Activated CD4-positive, alpha-beta T cell treated with anti-CD3 and anti-CD28 coated beads, Interleukin-2, amount 10 ng/mL, durations not matched to agents 24 days and 14 days (primary cell): ENCODE measurements around the gene LBHD2. TPM values are rescaled to one million over a fixed set of nuclear protein-coding genes. Genes with fewer than 3 reads are reported as not detected.

ENCODE experiments used
- DNase-seq: peaks from one replicate; pipeline ENCODE4 v3.0.0; 2022
- H3K27ac Mint-ChIP-seq: one replicate; pipeline ENCODE4 v1.8.0; 2022; ENCODE audit warnings: mild to moderate bottlenecking, mixed read lengths
- H3K27me3 Mint-ChIP-seq: one replicate; pipeline ENCODE4 v1.8.0; 2022; ENCODE audit warnings: mixed read lengths
- H3K36me3 Mint-ChIP-seq: one replicate; pipeline ENCODE4 v1.8.0; 2022; ENCODE audit warnings: low read depth, mild to moderate bottlenecking, mixed read lengths
- H3K4me1 Mint-ChIP-seq: one replicate; pipeline ENCODE4 v1.8.0; 2021; ENCODE audit warnings: mixed read lengths
- H3K4me3 Mint-ChIP-seq: one replicate; pipeline ENCODE4 v1.8.0; 2022; ENCODE audit warnings: mild to moderate bottlenecking, moderate library complexity, mixed read lengths
- H3K9me3 Mint-ChIP-seq: one replicate; pipeline ENCODE4 v1.8.0; 2021; ENCODE audit warnings: mixed read lengths
- intact Hi-C: fragments of 100-400 bp; cut with micrococcal nuclease; formaldehyde crosslinking; loops from one replicate; pipeline ENCODE4 v1.15.1; 2023
- total RNA-seq: library from RNA; stranded (reverse); gene quantifications from 2 replicates; pipeline ENCODE4 v1.2.3, GENCODE V29; 2022

LBHD2 gene
- total RNA-seq, 1 donor from 2014 or later = not detected

DNA sequence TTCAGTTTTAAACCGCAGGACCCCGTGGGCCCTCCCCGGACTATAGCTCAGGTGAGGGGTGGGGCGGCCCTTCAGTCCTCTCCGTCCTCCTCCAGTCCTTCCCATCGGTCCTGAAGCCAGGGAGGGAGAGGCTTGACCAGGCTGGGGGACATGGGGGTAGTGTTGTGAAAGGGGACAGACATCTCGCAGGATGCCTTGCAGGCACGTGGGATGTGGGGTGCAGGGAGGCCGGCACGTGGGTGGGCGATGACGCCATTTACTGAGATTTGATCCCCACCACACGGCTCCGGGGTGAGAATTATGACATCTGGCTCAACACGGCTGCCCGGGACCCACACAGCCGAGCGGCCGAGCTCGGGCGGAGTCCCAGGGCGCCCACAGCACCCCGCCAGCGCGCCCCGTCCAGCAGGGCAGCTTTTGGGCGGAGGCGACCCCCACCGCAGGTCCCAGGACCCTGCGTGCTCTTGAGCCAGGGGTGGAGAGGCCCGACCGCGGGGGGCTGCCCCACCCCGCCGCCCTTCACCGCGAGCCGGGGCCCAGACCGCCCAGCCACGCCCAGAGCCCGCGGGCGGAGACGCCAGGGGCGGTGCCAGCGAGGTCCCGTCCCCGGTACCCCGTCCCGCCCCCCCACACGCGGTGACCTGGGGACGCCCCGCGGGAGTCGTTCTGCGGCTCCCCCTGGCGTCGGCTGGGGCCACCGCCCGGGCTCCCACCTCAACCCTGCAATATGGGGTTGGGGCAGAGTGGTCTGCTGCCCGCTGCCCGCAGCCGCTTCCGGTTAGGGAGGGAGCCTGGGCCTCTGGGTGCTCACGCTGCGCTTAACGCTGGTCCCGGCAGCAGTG is 7.3 kb downstream of the LBHD2 start:
- Mint-ChIP-seq H3K4me1 (peaks cover 3% of the 10 kb centered on the region), H3K27me3 (peaks cover 3% of the 10 kb centered on the region), H3K4me3 (peak overlapping the region; percentile 59), H3K36me3 (no peaks in the 10 kb centered on the region), H3K9me3 (no peaks in the 10 kb centered on the region), H3K27ac (no peak overlapping the region)
- DNase-seq = peak; percentile 91
- intact Hi-C loops = loop anchor here (1.0 to 2.0 kb wide), 2 partner anchors 13 to 16 kb away; no protein-coding TSS in a partner anchor

DNA sequence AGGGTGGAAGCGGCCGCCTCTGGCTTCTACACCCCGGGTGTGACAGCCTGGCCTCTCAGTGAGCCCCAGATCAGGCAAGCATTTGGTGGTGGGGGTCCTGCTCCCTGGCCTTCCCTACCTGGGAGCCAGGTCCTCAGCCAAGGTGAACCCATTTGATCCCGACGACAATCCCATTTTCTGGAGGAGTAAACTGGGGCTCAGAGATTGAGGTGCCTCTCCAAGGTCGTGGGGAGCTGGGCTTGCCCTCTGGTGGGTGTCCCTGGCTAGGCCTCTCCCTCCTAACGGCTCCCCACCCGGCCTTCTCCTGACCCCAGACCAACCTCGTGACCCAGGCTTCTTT is 7.8 kb downstream of the LBHD2 start:
- Mint-ChIP-seq H3K9me3 (no peaks in the 10 kb centered on the region), H3K4me3 (peak overlapping the region; percentile 44), H3K36me3 (no peaks in the 10 kb centered on the region), H3K27me3 (peaks cover 3% of the 10 kb centered on the region), H3K27ac (no peak overlapping the region), H3K4me1 (peaks cover 3% of the 10 kb centered on the region)
- no peak for DNase-seq
- intact Hi-C loops = loop anchor here (1.0 to 2.0 kb wide), 2 partner anchors 14 to 17 kb away; no protein-coding TSS in a partner anchor

DNA sequence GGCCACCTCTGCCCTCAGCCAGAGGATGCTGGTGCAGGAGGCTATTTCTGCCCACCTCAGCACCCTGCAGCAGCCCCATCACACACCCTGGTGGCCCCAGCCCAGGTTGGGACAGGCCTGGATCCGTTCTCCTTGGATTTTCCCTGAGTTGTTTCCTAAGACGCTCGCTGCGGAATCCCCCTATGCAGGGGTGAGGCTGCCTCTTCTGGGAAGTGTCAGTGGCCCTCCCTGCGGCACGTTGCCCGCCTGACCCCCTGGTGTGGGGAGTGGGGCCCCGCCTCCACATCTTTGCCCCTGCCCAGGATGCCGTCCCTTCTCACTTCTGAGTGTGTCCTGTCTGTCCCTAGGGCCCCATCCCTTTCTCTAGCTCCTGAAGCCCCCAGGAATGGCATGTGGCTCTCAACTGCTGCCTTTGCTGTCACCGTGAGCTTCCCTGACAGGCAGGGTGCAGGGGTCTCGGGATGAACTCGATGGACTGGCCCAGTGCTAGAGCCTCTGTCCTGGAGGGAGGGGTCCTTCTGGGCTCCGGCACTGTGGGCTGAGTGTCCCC is 9.9 kb downstream of the LBHD2 start:
- no peak overlapping the region for H3K27ac Mint-ChIP-seq
- H3K4me3 Mint-ChIP-seq = no peak overlapping the region
- H3K4me1 Mint-ChIP-seq = peaks cover 3% of the 10 kb centered on the region
- H3K27me3 Mint-ChIP-seq = peaks cover 3% of the 10 kb centered on the region
- H3K36me3 Mint-ChIP-seq = no peaks in the 10 kb centered on the region
- no peaks in the 10 kb centered on the region for H3K9me3 Mint-ChIP-seq
- intact Hi-C loops = no loop called here
- DNase-seq = no peak

DNA sequence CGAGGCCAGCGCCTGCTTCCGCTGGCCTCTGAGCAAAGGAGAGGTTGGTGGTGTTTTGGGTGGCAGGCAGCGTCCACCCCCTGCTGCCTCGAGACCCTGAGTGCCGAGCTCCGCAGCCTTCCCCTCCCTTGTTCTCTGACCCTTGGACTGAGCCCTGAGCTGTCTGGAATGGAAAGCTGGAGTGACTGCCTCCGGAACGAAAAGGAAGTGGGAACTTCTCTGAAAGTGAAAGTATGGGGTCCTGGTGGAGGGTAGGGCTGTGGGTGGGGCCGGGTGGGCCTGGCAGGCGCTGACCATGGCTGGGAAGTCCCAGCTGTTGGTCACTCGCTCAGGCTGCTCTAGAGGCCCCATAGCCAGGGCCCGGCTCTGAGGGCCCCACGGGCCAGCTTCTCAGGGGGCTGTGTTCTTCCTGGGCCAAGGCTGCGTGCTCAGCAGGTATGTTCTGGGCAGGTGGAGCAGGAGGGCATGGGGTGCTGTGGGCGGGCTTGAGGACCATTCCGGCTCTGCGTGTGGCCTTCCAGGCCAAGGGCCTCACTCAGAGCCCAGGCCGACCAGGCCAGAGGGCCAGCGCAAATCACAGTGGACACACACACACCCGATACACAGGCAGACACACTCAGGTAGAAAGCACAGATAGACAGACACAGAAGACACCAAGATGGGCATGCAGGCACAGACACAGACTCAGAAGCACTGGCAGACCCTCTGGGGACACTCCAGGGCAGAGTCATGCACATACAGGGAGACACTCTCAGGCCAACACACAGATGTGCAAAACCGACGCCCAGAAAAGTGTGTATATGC is 10.6 kb downstream of the LBHD2 start, which contains the start of gene EXOC3L4:
EXOC3L4 (plus strand) TSS at position 320 of the 804 bp plus-strand sequence. CDS start 5,495 bp downstream, outside the sequence.
- Mint-ChIP-seq H3K27me3 (peaks cover 3% of the 10 kb centered on the region), H3K27ac (no peak within 1 kb of the TSS), H3K36me3 (no peaks in the 10 kb centered on the region), H3K9me3 (no peaks in the 10 kb centered on the region), H3K4me1 (peaks cover 3% of the 10 kb centered on the region), H3K4me3 (no peak within 1 kb of the TSS)
- no peak for DNase-seq
- intact Hi-C loops = no loop called here

DNA sequence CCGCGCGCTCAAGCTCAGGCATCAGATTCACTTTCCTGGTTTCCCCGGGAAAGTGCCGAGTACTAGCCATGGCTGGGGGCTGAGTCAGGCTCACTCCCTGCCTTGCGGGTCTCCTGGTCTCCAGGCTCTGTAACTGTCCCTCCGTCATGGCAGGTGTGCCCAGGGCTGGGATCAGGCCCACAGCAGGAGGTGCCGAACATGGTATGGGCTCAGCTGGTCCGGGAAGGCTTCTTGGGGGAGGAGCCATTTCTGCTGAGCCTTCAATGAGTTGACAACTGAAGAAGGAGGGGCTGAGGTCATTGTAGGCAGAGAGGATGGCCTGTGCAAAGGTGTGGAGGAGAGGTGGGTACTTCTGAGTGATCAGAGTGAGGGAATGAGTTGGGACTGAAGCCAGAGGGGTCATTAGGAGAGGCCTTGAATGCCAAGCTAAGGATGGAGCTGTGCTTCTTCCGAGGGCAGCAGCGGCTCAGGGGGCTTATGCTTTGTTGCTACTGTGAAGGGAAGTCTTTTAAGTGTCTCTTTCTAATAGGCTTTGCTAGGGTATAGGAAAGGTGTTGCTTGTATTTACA is 11.3 kb downstream of the LBHD2 start:
- Mint-ChIP-seq H3K27ac (no peak overlapping the region), H3K36me3 (no peaks in the 10 kb centered on the region), H3K27me3 (peaks cover 3% of the 10 kb centered on the region), H3K9me3 (no peaks in the 10 kb centered on the region), H3K4me1 (peaks cover 3% of the 10 kb centered on the region), H3K4me3 (no peak overlapping the region)
- no peak for DNase-seq
- intact Hi-C loops = no loop called here

DNA sequence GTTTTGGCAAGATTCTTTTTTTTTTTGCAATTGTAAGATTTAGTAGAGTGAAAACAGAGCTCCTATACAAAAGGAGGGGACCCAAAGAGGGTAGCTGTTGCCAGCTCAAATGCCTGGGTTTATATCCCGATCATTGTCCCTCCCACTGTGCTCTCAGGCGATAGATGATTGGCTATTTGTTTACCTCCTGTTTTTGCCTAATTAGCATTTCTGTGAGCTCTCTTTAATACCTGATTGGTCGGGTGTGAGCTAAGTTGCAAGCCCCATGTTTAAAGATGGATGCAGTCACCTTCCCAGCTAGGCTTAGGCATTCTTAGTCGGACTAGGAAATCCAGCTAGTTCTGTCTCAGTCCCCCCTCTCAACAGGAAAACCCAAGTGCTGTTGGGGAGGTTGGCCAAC is 12.4 kb downstream of the LBHD2 start:
- Mint-ChIP-seq H3K4me3 (no peak overlapping the region), H3K27ac (no peak overlapping the region), H3K27me3 (peaks cover 4% of the 10 kb centered on the region), H3K9me3 (no peaks in the 10 kb centered on the region), H3K36me3 (no peaks in the 10 kb centered on the region), H3K4me1 (no peaks in the 10 kb centered on the region)
- intact Hi-C loops = no loop called here
- no peak for DNase-seq

DNA sequence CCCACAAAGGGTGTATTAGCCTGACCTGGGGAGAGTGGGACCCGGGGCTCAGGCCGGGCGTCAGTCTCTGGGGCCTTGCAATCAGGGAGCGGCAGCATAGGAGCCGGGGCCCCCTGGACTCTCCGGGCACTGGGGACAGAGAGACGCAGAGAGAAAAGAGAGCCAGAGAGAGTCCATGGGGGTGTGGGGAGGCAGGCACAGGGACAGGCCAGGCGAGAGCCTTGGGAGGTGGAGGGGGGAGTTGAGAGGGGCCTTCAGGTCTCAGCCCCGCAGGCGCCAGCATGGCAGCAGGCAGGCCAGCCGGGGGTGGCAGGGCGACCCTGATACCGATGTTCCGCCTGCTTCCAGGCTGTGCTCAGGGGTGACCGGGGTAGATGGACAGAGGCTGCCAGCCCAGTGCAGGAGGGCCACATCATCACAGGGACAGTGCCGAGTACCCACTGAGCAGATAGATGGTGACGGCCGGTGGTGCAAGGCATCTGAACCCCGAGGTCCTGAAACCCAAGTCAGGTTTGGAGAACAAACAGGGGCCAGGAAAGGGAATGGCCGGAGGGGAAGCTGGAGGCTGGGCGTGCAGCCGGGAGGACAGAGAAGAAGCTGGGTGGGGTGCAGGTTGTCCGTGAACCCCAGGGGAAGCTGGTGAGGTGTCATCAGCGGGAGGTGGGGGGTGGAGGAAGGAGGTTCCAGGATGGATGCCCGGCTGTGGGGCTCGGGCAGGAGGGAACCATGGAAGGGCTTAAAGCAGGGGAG is 13.4 kb downstream of the LBHD2 start:
- peaks cover 8% of the 10 kb centered on the region for H3K27me3 Mint-ChIP-seq
- no peak overlapping the region for H3K4me3 Mint-ChIP-seq
- H3K4me1 Mint-ChIP-seq = no peaks in the 10 kb centered on the region
- no peaks in the 10 kb centered on the region for H3K9me3 Mint-ChIP-seq
- no peak overlapping the region for H3K27ac Mint-ChIP-seq
- H3K36me3 Mint-ChIP-seq = no peaks in the 10 kb centered on the region
- no peak for DNase-seq
- intact Hi-C loops = no loop called here

DNA sequence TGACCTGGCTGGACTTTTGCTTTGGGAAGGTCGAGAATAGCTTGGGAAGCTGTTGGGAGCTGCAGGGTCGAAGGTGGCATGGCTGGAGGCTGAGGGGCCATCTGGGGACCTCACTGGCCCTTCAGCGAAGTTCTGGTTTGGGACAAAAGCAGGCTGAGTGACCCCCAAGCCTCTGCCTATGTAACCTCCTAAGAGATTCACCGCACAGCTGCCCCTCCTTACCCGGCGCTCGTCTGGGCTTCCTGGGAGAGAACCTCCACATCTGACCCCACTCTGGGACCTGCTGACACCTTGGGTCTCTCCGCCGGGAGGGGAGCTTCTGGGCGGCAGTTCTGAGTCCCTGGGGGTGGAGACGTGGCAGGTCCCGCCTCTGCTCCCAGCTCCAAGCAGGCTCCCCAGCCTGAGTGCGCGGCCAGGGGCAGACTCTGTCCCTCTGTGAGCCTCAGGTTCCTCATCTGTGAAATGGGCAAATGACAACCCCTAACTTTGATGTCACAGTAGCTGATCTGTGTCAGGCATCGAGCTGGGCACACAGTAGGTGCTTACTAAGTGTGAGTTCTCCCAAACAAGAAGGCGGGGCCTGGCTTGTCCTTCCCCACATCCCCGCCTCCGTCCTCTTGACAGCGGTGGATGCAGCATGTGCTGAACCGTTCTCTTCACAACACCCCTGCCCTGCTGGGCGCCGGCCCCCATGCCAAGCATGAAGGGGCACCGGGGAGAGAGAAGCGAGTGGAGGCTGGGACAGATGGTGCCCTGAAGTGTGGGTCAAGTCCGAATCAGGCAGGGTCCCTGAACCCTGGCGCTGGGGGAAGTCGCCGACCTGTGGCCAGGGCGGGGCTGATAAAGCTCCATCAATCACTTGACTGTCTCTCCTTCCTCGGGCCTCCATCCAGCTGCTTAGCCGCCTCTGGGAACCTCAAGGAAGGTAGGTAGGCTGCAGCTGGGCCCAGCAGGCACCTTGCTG is 14.3 kb downstream of the LBHD2 start:
- intact Hi-C loops = no loop called here
- no peak for DNase-seq
- no peaks in the 10 kb centered on the region for H3K9me3 Mint-ChIP-seq
- H3K4me3 Mint-ChIP-seq = no peak overlapping the region
- no peak overlapping the region for H3K27ac Mint-ChIP-seq
- H3K4me1 Mint-ChIP-seq = no peaks in the 10 kb centered on the region
- H3K36me3 Mint-ChIP-seq = no peaks in the 10 kb centered on the region
- H3K27me3 Mint-ChIP-seq = peaks cover 12% of the 10 kb centered on the region

DNA sequence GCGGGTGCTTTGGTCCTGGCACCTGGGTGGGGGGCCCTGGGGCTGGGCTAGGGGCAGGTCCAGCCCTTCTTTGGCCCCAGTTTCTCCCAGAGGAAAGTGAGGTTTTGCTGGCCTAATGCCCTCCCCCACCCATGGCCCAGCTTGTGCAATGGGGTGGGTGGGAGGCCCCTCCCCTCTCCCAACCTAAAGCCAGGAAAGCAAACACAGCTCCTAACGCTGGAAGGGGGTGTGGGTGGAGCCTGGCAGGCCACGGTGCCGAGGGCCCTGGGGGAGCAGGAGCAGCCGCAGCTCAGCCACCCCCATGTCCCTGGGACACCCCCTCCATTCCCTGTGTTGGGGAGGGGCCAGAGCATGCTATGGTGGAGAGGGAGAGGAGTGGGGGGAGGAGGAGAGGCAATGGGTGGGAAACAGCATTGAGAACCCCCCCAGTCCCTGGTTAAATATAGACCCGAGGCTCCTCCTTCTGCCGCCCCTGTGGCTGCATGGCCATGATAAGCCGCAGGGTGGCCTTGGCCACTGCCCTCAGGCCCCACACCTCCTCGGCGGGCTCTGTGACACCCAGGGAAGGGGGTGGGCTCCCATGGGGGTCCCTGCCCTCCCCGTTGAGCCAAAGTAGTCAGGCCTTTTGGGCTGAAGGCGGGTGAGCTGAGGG is 15.2 kb downstream of the LBHD2 start:
- intact Hi-C loops = no loop called here
- H3K4me1 Mint-ChIP-seq = no peaks in the 10 kb centered on the region

DNA sequence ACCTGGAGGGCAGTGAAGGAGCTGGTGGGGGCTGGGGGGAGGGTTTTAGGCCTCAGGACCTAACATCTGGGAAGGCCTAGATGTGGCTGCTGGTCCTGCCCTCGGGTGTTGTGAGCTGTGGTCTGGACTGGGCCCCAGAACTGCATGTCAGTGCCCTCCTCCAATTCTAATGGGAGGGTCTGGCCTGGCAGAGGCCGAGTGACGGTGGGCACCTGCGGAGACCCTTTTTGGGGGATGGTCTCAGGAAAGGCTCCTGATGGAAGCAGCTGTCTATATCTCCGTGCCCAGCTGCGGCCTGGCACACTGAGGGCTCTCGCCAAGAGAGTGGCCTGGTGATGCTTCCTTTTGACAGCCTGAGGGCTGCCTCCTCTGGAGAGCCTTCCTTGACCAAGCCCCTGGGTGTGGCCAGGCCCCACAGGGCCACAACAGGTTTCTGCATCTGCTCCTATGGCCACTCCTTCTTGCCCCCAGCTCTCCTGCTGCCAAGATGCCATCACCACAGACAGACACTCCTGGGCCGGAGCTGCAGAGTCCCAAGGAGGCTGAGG is 15.8 kb downstream of the LBHD2 start:
- no peaks in the 10 kb centered on the region for H3K4me1 Mint-ChIP-seq
- no peaks in the 10 kb centered on the region for H3K9me3 Mint-ChIP-seq

More for the DNA sequence above, 15.2 kb downstream of the LBHD2 start:
- Mint-ChIP-seq H3K36me3 (no peaks in the 10 kb centered on the region), H3K4me3 (no peak overlapping the region), H3K27ac (no peak overlapping the region), H3K9me3 (no peaks in the 10 kb centered on the region), H3K27me3 (peaks cover 16% of the 10 kb centered on the region)
- no peak for DNase-seq

DNA sequence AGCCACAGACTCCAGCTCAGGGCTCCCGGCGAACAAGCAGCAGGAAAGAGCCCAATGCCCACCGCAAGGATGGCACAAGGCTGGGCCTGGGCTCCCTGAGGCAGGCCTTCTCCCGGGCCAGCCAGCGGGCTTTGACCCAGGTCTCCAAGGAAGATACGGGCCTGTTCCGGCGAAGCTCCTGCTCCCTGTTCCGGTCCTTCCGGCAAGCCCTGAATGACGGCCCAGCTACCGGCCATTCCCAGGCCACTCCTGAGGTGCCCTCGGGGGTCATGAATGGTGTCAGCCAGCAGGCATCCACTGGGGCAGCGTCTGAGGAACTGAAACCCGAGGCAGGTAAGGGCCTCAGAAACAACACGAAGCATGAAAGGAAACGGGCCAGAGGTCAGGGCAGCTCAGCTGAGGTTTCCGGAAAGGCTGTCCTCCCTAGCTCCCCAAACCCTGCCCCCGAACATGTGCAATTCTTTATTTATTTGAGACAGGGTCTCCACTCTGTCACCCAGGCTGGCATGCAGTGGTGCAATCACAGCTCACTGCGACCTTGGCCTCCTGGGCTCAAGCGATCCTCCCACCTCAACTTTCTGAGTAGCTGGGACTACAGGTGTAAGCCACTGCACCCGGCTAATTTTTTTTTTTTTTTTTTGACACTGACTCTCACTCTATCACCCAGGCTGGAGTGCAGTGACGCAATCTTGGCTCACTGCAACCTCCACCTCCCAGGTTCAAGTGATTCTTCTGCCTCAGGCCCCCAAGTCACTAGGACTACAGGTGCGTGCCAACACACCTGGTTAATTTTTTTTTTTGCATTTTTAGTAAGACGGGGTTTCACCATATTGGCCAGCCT is 16.5 kb downstream of the LBHD2 start:
- Mint-ChIP-seq H3K4me3 (no peak overlapping the region), H3K27me3 (peaks cover 22% of the 10 kb centered on the region), H3K4me1 (peaks cover 4% of the 10 kb centered on the region), H3K27ac (no peak overlapping the region), H3K36me3 (no peaks in the 10 kb centered on the region), H3K9me3 (no peaks in the 10 kb centered on the region)
- intact Hi-C loops = no loop called here
- DNase-seq = no peak

More for the DNA sequence above, 15.8 kb downstream of the LBHD2 start:
- Mint-ChIP-seq H3K27me3 (peaks cover 17% of the 10 kb centered on the region), H3K27ac (no peak overlapping the region), H3K4me3 (no peak overlapping the region), H3K36me3 (no peaks in the 10 kb centered on the region)
- DNase-seq = no peak
- intact Hi-C loops = no loop called here
